ENCODE data around the gene YOD1. TPM values are rescaled to one million over a fixed set of nuclear protein-coding genes. Genes with fewer than 3 reads are reported as not detected.

Gene YOD1
- total RNA-seq, 1 donor from 2014 or later, result 15.2 TPM

DNA sequence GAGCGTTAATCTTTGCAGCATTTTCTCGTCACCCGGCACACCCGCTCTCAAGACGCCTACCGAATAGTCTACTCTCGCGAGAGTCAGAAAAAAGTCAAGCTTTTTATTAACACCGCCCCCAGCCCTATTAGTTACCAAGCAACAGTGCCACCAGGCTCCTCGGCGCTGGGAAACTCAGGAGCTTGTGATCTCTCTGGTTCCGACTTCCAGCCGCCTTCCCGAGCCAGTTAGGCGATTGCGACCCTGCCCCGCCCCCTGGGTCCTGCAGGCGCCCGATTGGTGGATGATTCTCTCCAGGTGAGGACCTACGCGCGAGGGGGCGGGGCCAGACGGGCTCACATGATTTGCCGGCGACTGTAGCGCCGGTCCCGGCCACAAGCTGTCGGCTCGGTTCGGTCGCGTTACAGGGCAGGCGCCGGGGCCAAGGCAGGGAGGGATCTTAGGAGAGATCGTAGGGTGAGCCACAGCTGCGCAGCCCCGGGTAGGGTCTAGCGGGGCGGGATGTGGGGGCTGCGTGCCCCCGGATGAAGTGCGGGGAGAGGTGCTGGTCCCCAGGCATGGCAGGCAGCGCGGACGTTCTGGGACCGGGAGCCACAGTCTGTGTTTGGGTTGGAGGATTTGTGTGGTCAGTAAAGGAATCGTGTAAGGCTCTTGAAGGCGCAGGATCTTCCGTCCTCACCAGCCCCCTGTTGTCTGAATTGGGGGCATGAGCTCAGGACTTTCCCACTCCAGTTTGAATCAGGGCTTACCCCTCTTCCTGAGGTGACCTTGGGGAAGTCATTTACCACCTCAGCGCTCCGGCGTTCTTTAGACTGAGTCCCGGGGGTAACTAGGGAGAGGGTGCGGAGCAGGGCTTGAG, 2.1 kb upstream of the YOD1 start, which contains the start of gene PFKFB2:
PFKFB2 (plus strand) TSS at position 365 of the 859 bp plus-strand sequence. CDS start 1,443 bp downstream, outside the sequence.
- DNase-seq (ENCODE audit: low read depth, low spot score), result peak; percentile 80
- peaks cover 4% of the 10 kb centered on the region for H3K36me3 Mint-ChIP-seq (ENCODE audit: low read depth)
- peak within 1 kb of the TSS; percentile 95 for H3K27ac Mint-ChIP-seq (ENCODE audit: unreplicated experiment)
- peaks cover 12% of the 10 kb centered on the region for H3K27me3 Mint-ChIP-seq (ENCODE audit: low read depth)
- peak within 1 kb of the TSS; percentile 99 for H3K4me3 Mint-ChIP-seq
- peaks cover 35% of the 10 kb centered on the region for H3K4me1 Mint-ChIP-seq
- TF ChIP-seq, protein P1, sequence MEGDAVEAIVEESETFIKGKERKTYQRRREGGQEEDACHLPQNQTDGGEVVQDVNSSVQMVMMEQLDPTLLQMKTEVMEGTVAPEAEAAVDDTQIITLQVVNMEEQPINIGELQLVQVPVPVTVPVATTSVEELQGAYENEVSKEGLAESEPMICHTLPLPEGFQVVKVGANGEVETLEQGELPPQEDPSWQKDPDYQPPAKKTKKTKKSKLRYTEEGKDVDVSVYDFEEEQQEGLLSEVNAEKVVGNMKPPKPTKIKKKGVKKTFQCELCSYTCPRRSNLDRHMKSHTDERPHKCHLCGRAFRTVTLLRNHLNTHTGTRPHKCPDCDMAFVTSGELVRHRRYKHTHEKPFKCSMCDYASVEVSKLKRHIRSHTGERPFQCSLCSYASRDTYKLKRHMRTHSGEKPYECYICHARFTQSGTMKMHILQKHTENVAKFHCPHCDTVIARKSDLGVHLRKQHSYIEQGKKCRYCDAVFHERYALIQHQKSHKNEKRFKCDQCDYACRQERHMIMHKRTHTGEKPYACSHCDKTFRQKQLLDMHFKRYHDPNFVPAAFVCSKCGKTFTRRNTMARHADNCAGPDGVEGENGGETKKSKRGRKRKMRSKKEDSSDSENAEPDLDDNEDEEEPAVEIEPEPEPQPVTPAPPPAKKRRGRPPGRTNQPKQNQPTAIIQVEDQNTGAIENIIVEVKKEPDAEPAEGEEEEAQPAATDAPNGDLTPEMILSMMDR (conservative IDR thresholded peaks at IDR 0.05), result peak; percentile 42
- peaks cover 3% of the 10 kb centered on the region for H3K9me3 Mint-ChIP-seq

- peak; percentile 89 for DNase-seq (ENCODE audit: low read depth, low spot score)
Measured at GRCh38 chr1:207050480-207051190, 373 bp downstream of the YOD1 start.

DNA sequence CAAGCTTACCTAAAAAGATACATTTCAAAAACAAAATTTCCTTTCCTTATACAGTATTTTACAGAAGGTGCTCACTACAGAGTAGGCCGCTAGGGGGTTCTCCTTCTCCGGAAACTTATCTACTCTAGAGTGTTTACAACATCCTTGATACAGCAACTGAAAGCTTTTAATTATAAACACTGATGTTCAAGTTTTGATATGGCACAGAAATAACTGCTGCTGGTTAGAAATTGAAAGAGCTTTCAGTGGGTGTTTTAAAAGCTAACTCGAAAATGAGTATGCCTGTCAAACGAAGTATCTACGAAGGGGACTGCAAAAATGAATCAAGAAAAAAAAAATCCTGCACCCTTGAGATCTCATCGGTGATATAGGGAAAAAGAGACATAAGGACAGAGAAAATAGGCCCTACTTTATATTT, 1.0 kb downstream of the YOD1 start:
- H3K9me3 Mint-ChIP-seq, result peaks cover 3% of the 10 kb centered on the region
- H3K4me1 Mint-ChIP-seq, result peaks cover 54% of the 10 kb centered on the region
- peaks cover 8% of the 10 kb centered on the region for H3K36me3 Mint-ChIP-seq (ENCODE audit: low read depth)
- peak; percentile 25 for DNase-seq (ENCODE audit: low read depth, low spot score)
- TF ChIP-seq, protein P1 (conservative IDR thresholded peaks at IDR 0.05), result peak; percentile 92
- peak overlapping the region; percentile 99 for H3K27ac Mint-ChIP-seq (ENCODE audit: unreplicated experiment)
- H3K27me3 Mint-ChIP-seq (ENCODE audit: low read depth), result peaks cover 12% of the 10 kb centered on the region
- H3K4me3 Mint-ChIP-seq, result peak overlapping the region; percentile 99

More at GRCh38 chr1:207050480-207051190, 373 bp downstream of the YOD1 start:
- Mint-ChIP-seq H3K27ac (ENCODE audit: unreplicated experiment) (peak overlapping the region; percentile 99), H3K4me3 (peak overlapping the region; percentile 99), H3K9me3 (peaks cover 3% of the 10 kb centered on the region), H3K4me1 (peaks cover 52% of the 10 kb centered on the region), H3K36me3 (ENCODE audit: low read depth) (peaks cover 6% of the 10 kb centered on the region), H3K27me3 (ENCODE audit: low read depth) (peaks cover 12% of the 10 kb centered on the region)
- TF ChIP-seq, protein P1 (conservative IDR thresholded peaks at IDR 0.05), result no peak

DNA sequence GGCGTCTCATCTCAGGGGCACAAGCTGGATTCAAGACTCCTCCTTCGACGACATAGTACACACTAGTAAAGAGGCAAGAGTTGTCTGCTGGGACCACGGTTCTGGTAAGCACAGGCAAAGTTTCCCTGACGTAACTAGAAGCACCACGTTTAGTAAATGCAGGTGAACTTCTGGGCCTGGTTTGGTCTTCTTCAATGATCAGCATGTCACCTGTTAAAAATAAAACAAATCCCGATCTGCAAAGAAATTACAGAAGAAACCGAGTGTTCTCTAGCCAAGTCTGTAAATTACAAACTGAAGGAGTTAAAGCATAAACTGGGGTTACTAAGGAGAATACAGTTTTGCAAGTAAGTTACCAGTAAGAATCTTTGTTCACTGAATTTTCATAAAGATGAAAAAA, 1.5 kb downstream of the YOD1 start:
- Mint-ChIP-seq H3K4me3 (peak overlapping the region; percentile 99), H3K4me1 (peaks cover 54% of the 10 kb centered on the region)

GRCh38 chr1:207049054-207049453, 2.0 kb downstream of the YOD1 start:
- H3K9me3 Mint-ChIP-seq, result peaks cover 3% of the 10 kb centered on the region
- peak overlapping the region; percentile 99 for H3K4me3 Mint-ChIP-seq
- peaks cover 54% of the 10 kb centered on the region for H3K4me1 Mint-ChIP-seq
- peaks cover 8% of the 10 kb centered on the region for H3K36me3 Mint-ChIP-seq (ENCODE audit: low read depth)
- H3K27me3 Mint-ChIP-seq (ENCODE audit: low read depth), result peaks cover 9% of the 10 kb centered on the region
- no peak overlapping the region for H3K27ac Mint-ChIP-seq (ENCODE audit: unreplicated experiment)
- TF ChIP-seq, protein P1 (conservative IDR thresholded peaks at IDR 0.05), result no peak
- DNase-seq (ENCODE audit: low read depth, low spot score), result no peak

More for the DNA sequence above, 1.5 kb downstream of the YOD1 start:
- DNase-seq (ENCODE audit: low read depth, low spot score), result no peak
- Mint-ChIP-seq H3K27me3 (ENCODE audit: low read depth) (peaks cover 11% of the 10 kb centered on the region), H3K36me3 (ENCODE audit: low read depth) (peaks cover 8% of the 10 kb centered on the region), H3K27ac (ENCODE audit: unreplicated experiment) (peak overlapping the region; percentile 24), H3K9me3 (peaks cover 3% of the 10 kb centered on the region)
- TF ChIP-seq, protein P1 (conservative IDR thresholded peaks at IDR 0.05), result no peak

Measured in neural crest cell (in vitro differentiated cells).